ENCODE results near the gene PCED1B.
A peak's percentile ranks its signal among the peaks of the same experiment; 100 is the strongest.
"Not testable (repeated sequence)": the region's sequence is repeated elsewhere in the genome, so short reads cannot be mapped to it uniquely, and the experiment has no call there.

PCED1B gene

GRCh38 chr12:47079468-47079980 is at the start of gene PCED1B, which contains the start of gene AMIGO2:
PCED1B (plus strand) TSS chr12:47079621; CDS start chr12:47235064, 155,443 bp downstream.
AMIGO2 (minus strand) TSS chr12:47079959; CDS start chr12:47079002, 957 bp downstream.
- peak; percentile 98 for DNase-seq

DNA sequence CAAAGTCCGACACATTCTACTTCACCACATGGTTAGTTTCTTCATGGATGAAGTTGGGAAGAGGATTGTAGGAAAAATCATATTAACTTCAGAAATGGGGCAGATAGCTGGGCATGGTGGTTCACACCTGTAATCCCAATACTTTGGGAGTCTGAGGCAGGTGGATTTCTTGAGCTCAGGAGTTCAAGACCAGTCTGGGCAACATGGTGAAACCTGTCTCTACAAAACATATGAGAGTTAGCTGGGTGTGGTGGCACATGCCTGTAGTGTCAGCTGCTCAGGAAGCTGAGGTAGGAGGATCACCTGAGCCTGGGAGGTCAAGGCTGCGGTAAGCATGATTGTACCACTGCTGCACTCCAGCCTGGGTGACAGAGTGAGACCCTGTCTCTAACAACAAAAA is 49.5 kb upstream of the PCED1B start:
- DNase-seq, result no peak

GRCh38 chr12:47032644-47033043 is 46.8 kb upstream of the PCED1B start:
- peak; percentile 94 for DNase-seq

DNA sequence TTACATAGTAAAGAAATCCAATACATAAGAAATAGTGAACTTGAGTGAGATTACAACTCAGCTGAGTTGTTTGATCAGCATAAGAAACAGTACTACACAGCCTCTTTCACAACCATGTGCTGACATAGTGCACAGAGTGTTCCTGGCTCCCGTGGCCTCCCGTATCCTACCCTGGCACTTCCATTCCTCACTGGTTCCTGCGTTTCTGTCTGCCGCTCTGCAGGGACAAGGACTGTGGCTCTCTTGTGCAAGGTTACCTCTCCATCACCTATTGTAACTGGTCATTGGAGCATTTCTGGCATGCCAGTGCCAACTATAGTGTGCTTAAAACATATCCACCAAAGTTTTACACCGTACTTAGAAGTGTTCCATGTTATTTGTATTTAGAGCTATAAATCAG is 46.3 kb upstream of the PCED1B start:
- DNase-seq, result peak; percentile 75

DNA sequence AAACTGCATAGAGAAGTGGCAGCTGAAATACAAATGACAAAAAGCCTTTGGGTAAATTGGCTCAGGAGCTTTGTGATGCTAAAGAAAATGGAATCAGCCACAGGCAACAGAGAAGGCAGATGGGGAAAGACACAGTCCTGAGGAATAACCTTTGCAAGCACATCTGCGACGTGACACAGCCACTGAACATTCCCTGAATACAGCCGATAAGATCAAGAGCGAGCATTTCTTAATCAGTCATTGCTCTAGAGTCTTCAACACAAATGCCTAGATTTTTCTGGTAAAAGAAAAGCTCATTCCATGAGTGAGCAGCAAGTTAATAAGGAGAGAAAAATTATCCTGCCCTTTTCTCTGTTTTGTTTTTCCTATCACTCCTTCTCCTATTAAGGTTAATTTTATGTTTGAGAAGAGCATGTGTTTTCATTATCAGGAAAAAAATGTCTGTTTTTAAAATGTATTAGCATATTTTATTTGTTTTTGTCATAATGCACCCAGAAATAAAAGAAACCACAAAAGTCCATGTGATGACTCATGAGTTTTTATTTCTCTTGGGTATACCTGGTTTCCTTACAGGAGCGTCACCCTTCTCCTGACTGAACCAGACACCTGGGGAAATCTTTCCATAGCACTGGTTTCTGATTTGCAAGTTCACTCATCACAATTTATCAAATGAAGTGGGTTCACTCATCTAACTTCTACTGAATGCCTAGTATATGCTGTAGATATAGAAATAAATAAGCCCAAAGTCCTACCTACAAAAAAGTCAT is 45.4 kb upstream of the PCED1B start:
- peak; percentile 53 for DNase-seq

GRCh38 chr12:47034661-47035060 is 44.8 kb upstream of the PCED1B start:
- peak; percentile 45 for DNase-seq

DNA sequence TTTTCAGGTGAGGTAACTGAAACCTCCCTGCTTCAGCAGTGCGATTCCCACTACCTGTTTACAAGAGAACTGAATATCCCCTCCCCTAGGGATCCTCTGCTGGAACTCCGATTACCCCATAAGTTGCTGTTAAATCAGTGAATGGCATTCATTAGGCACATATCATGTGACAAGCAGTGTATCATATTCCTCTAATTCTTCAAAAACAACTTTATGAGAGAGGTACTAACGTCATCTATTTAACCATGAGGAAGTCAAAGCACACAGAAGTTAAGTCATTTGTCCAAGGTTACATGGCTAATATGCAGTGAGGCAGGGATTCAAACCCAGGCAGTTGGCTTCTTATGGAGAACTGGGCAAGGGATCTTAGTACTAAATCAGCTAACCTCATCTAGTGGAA is 43.9 kb upstream of the PCED1B start:
- DNase-seq, result peak; percentile 62

DNA sequence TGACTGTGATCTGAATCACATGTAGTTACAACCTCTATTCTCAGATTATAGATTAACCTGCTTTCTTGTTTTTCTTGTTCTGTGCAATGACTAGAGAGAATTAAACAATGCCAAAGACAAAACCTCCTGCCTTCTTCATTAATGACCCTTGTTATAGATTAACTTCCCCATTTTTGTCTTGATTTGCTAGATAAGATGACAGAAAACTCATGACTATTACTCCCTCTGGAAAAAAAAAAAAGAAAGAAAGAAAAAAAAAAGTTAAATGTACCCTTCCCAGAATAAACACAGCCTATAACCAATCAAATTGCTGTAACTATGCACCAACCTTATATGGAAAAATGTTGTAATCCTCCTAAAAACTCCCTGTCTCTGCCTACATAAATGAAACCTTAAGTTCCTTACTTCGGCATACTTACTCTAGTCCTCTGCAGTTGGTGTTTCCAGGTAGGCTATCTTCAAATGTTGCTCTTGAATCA is 41.1 kb upstream of the PCED1B start:
- DNase-seq, result peak; percentile 97

- DNase-seq, result peak; percentile 50
Measured at GRCh38 chr12:47039079-47039478, 40.3 kb upstream of the PCED1B start.

- DNase-seq, result peak; percentile 53
Measured at GRCh38 chr12:47039756-47040155, 39.7 kb upstream of the PCED1B start.

DNA sequence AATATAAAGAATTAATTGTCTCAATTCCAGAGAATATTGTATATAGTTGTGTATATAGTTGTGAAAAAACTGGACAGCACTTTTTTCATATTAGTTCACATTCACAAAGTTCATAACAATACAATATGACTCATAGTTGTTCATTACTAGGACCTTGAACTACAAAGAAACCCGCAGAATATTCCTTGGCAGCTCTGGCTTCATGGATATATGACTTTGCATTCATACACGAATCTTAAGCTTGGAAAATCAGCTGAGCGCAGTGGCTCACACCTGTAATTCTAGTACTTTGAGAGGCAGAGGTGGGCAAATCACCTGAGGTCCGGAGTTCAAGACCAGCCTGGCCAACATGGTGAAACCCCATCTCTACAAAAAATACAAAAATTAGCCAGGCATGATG is 38.1 kb upstream of the PCED1B start:
- no peak for DNase-seq

DNA sequence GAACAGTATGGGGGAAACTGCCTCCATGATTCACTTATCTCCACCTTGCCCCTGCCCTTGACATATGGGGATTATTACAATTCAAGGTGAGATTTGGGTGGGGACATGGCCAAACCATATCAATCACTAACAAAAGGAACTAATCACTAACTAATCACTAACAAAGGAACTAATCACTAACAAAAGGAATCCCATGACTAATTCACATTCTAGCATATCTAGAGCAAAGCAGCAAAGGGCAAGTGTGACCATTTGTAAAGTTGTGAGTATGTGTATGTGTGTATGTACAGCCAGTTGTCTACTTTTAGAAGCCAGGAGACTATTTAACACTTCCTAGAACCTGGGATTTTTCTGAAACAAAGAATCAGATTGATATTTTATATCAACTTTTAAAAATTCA is 30.9 kb upstream of the PCED1B start:
- DNase-seq, result no peak

- DNase-seq, result not testable (repeated sequence)
Measured at GRCh38 chr12:47051291-47051690, 28.1 kb upstream of the PCED1B start.

GRCh38 chr12:47052274-47052673 is 27.1 kb upstream of the PCED1B start:
- no peak for DNase-seq

DNA sequence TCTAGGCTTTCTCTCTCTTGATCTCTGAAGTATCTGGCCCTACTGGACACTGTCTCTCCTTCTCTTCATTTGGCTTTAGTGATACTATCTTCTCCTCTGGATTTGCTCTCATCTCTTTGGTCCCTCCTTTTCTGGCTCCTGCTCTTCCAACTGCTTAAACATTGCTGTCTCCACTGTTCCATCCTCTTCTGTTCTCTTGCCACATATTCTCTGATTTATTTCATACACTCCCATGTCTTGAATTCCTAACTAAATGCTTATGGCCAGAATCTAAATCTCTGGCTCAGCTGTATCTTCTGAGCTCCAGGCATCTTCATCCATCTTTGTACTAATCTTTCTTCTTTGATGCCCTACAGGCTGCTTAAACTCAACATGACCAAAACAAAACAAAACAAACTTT is 25.5 kb upstream of the PCED1B start:
- no peak for DNase-seq

DNA sequence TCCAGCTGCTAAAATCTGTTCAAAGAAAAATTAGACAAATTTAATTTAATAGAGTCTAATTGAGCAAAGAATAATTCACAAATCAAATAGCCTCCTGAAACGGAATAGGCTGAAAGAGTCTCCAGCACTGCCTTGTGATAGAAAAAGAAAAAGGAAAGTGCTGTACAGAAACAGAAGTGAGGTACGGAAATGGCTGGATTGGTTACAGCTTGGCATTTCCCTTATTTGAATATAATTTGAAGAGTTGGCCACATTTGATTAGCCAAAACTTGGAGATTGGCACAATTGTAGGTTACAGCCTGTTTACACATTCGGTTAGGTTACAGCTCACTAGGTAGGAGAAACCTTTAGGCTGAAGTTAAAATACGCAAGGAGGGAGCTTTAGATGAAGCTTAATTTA is 24.8 kb upstream of the PCED1B start:
- no peak for DNase-seq

- DNase-seq, result not testable (repeated sequence)
Measured at GRCh38 chr12:47055856-47056255, 23.6 kb upstream of the PCED1B start.

GRCh38 chr12:47056944-47057343 is 22.5 kb upstream of the PCED1B start:
- not testable (repeated sequence) for DNase-seq

DNA sequence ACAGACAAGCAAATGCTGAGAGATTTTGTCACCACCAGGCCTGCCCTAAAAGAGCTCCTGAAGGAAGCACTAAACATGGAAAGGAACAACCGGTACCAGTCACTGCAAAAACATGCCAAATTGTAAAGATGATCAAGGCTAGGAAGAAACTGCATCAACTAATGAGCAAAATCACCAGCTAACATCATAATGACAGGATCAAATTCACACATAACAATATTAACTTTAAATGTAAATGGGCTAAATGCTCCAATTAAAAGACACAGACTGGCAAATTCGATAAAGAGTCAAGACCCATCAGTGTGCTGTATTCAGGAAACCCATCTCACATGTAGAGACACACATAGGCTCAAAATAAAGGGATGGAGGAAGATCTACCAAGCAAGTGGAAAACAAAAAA is 20.8 kb upstream of the PCED1B start:
- DNase-seq, result not testable (repeated sequence)

DNA sequence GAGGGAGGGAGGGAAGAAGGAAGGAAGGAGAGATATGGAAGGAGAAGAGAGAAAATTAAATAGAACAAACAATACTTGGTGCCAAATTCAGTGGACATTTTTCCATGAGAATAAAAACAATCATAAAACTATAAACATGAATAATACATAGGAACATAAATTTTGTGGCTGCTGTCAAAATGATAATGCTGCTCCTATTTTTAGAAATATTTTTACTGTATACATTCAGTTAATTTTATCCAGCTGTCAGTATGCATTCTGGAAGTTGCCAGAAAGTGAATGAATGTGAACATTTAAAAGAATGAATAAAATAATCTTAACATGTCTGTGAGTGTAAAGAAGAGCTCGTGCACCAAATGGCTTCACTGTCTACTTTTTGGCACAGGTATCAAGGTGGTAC is 13.9 kb upstream of the PCED1B start:
- no peak for DNase-seq

- no peak for DNase-seq
Measured at GRCh38 chr12:47066278-47067025, 13.0 kb upstream of the PCED1B start.

DNA sequence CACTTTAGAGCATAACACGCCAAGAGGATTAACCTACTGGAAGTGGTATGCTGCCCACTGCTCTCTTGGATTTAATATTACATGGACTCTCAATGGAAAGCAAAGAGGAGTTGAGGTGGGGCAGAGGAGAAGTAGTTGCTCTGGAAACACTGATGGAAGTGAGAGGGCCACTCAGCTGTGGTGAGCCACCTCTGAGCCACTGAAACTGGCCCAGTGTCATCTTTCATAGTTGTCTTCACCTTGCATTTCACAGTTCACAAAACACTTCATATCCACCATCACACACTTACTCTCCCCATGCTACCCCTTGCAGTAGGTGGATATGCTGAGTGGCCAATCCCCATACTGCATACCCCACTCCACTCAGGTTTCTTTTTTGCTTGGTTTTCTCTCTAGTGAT is 12.2 kb upstream of the PCED1B start:
- no peak for DNase-seq

DNA sequence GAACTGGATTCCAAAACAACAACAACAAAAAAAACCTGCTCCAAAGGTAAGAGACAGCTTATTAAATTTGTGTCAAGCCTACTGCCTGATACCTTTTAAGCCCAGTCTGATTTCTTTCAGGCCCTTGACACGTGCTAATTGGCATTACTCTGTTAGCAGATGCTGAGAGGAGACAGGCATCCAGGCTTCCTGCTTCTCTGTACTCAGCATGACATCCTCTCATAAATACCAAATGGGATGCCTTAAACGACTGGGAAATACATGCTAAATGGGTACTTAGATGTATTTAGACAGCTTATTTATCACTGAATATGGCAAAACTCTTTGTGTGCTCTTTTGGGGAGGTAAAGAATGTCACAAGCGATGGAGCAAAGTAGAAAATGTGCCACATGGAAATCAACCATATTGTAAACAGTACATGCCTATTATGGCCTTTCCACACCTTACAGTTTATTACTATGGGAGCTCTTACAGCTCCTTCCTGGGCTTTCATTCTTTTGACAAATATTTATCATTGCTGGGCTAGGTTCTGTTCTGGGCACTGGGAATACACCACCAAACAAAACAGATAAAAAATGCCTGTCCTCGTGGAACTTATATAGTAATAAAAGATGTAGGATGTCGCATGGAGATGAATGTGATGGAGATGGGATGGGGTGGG is 11.5 kb upstream of the PCED1B start:
- no peak for DNase-seq
